ENCODE data around the gene MYT1.

Gene MYT1

DNA sequence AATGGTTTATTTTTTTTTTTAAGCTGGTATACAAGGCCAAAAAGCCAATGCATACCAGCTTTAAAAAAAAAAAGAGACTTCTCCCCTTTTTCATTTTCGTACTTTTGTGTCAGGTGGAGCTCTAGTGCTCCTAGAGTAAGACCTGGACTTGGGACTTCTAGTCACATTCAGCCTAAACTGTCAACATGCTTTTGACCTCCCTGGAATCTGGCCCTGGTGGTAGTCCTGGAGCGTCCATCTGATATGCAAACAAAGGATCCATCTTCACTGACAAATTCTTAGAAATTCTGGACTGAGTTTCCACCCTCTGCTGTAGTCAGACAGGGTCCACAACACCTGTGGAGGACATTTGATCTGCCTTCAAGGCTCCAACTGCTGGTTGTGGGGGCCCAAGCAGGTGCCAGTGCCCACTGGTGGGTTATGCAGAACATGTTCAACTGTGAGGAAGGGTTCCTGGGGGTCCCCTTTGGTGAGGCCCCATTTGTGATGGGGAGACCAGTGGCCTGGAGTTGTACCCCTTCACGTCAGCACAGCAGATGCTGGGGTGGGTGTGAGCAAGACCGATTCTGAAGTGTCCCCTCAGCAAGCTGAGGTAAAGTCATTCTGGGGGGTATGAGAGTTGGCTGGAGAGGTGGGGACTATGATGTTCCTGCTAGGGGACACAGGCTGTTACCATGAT lies 78.7 kb downstream of the MYT1 start:
- H4K91ac ChIP-seq (ENCODE audit: low read depth, low read length, poor library complexity): no peak overlapping the region
- no peak for DNase-seq (ENCODE audit: low spot score)
- H3K4me1 ChIP-seq (ENCODE audit: control insufficient read depth in 2 of 2, insufficient read depth in 1 of 2, low read depth in 1 of 2, low read length in 2 of 2): peaks cover 3 to 10% of the 10 kb centered on the region in 2 donors
- H2AK5ac ChIP-seq (ENCODE audit: low read depth, low read length): no peak overlapping the region
- no peak overlapping the region for H4K8ac ChIP-seq (ENCODE audit: low read depth, low read length)
- H3K9me3 ChIP-seq (replicated peaks in 1 of 2; ENCODE audit: control insufficient read depth in 2 of 2, insufficient read depth in 1 of 2, low read depth in 1 of 2, low read length in 2 of 2): peaks cover 6 to 10% of the 10 kb centered on the region in 2 donors
- H3K23ac ChIP-seq (ENCODE audit: low read depth, low read length, poor library complexity): no peak overlapping the region
- H3K18ac ChIP-seq (ENCODE audit: low read length): no peak overlapping the region
- no peak overlapping the region for H3K4me3 ChIP-seq (ENCODE audit: low read length in 2 of 2)
- H2BK12ac ChIP-seq (ENCODE audit: low read length): no peak overlapping the region
- H3K79me1 ChIP-seq (ENCODE audit: low read depth, low read length): no peaks in the 10 kb centered on the region
- no peak overlapping the region for H3K4me2 ChIP-seq (ENCODE audit: insufficient read depth, low read length, poor library complexity, severe bottlenecking)
- H2BK15ac ChIP-seq (ENCODE audit: low read length): no peak overlapping the region
- H3K27me3 ChIP-seq (ENCODE audit: control insufficient read depth in 3 of 3, insufficient read depth in 3 of 3, low read depth in 1 of 3, low read length in 3 of 3): peaks cover 0 to 24% (median 2%) of the 10 kb centered on the region in 3 experiments
- no peak overlapping the region for H2BK120ac ChIP-seq (ENCODE audit: low read depth, low read length)
- H3K36me3 ChIP-seq (replicated peaks in 1 of 2; ENCODE audit: control insufficient read depth in 2 of 2, insufficient read depth in 2 of 2, low read length in 2 of 2): peaks cover 0 to 2% of the 10 kb centered on the region in 2 donors
- H3K4ac ChIP-seq (ENCODE audit: low read length): no peak overlapping the region
- no peak overlapping the region for H2BK5ac ChIP-seq (ENCODE audit: low read length)
- H2AFZ ChIP-seq (ENCODE audit: low read length): no peak overlapping the region
- H3K14ac ChIP-seq (ENCODE audit: low read length): no peak overlapping the region
- H3K27ac ChIP-seq (replicated peaks; ENCODE audit: low read length): no peak overlapping the region
- no peak overlapping the region for H3K9ac ChIP-seq (ENCODE audit: low read depth, low read length, poor library complexity)
- no CpG with 5 or more reads among the region's 4 CpGs for WGBS, 2 donors (ENCODE audit: extremely low coverage in 2 of 2, insufficient read length in 2 of 2, insufficient replicate concordance in 1 of 2)

DNA sequence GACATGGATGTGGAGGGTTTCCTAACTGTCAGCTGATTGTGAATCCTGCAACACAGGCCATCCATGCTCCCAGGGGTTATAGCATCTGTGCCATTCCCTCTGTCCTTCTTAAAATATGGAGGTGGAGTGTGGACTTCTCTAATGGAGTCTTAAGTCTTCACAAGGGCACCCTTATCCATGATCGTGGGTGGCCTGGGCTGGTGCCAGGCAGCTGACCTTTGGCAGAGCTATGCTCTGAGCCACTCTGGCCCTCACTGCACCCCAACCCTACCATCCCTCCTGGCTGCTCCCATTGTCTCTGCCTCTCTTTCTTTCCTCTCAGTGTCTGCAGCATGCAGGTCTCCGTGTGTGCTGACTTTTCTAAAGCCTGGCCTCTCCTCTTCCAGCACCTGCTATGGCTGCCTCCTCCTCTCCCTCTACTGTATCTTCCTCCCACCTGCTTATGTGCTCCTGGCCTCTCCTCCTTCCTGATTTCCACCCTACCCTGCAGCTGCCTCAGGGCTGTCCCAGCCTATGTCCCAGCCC lies 80.1 kb downstream of the MYT1 start:
- H3K4me2 ChIP-seq (ENCODE audit: insufficient read depth, low read length, poor library complexity, severe bottlenecking): no peak overlapping the region
- WGBS, 2 donors (ENCODE audit: extremely low coverage in 2 of 2, insufficient read length in 2 of 2, insufficient replicate concordance in 1 of 2): no CpG with 5 or more reads among the region's 2 CpGs
- no peak overlapping the region for H2AK5ac ChIP-seq (ENCODE audit: low read depth, low read length)
- no peak overlapping the region for H3K4ac ChIP-seq (ENCODE audit: low read length)
- H4K8ac ChIP-seq (ENCODE audit: low read depth, low read length): no peak overlapping the region
- no peak overlapping the region for H4K91ac ChIP-seq (ENCODE audit: low read depth, low read length, poor library complexity)
- H3K9me3 ChIP-seq (replicated peaks in 1 of 2; ENCODE audit: control insufficient read depth in 2 of 2, insufficient read depth in 1 of 2, low read depth in 1 of 2, low read length in 2 of 2): peaks cover 6 to 10% of the 10 kb centered on the region in 2 donors
- H3K9ac ChIP-seq (ENCODE audit: low read depth, low read length, poor library complexity): no peak overlapping the region
- H2AFZ ChIP-seq (ENCODE audit: low read length): no peak overlapping the region
- no peak overlapping the region for H2BK120ac ChIP-seq (ENCODE audit: low read depth, low read length)
- peaks cover 0 to 2% of the 10 kb centered on the region in 2 donors for H3K36me3 ChIP-seq (replicated peaks in 1 of 2; ENCODE audit: control insufficient read depth in 2 of 2, insufficient read depth in 2 of 2, low read length in 2 of 2)
- peak overlapping the region; percentile 32 for H3K14ac ChIP-seq (ENCODE audit: low read length)
- peaks cover 3 to 10% of the 10 kb centered on the region in 2 donors for H3K4me1 ChIP-seq (ENCODE audit: control insufficient read depth in 2 of 2, insufficient read depth in 1 of 2, low read depth in 1 of 2, low read length in 2 of 2)
- H3K18ac ChIP-seq (ENCODE audit: low read length): no peak overlapping the region
- no peak overlapping the region for H2BK15ac ChIP-seq (ENCODE audit: low read length)
- H3K27ac ChIP-seq (replicated peaks; ENCODE audit: low read length): no peak overlapping the region
- no peak for DNase-seq (ENCODE audit: low spot score)
- no peak overlapping the region for H3K4me3 ChIP-seq (ENCODE audit: low read length in 2 of 2)
- no peak overlapping the region for H3K23ac ChIP-seq (ENCODE audit: low read depth, low read length, poor library complexity)
- no peak overlapping the region for H2BK12ac ChIP-seq (ENCODE audit: low read length)
- H2BK5ac ChIP-seq (ENCODE audit: low read length): no peak overlapping the region
- H3K27me3 ChIP-seq (ENCODE audit: control insufficient read depth in 3 of 3, insufficient read depth in 3 of 3, low read depth in 1 of 3, low read length in 3 of 3): peaks cover 0 to 28% (median 2%) of the 10 kb centered on the region in 3 experiments
- no peaks in the 10 kb centered on the region for H3K79me1 ChIP-seq (ENCODE audit: low read depth, low read length)

- H2AFZ ChIP-seq (ENCODE audit: low read length): no peak overlapping the region
- H3K27ac ChIP-seq (replicated peaks; ENCODE audit: low read length): no peak overlapping the region
- H3K4ac ChIP-seq (ENCODE audit: low read length): no peak overlapping the region
- H3K23ac ChIP-seq (ENCODE audit: low read depth, low read length, poor library complexity): no peak overlapping the region
- H3K9me3 ChIP-seq (replicated peaks in 1 of 2; ENCODE audit: control insufficient read depth in 2 of 2, insufficient read depth in 1 of 2, low read depth in 1 of 2, low read length in 2 of 2): peaks cover 4 to 9% of the 10 kb centered on the region in 2 donors
- H3K36me3 ChIP-seq (replicated peaks in 1 of 2; ENCODE audit: control insufficient read depth in 2 of 2, insufficient read depth in 2 of 2, low read length in 2 of 2): peaks cover 0 to 2% of the 10 kb centered on the region in 2 donors
- H4K91ac ChIP-seq (ENCODE audit: low read depth, low read length, poor library complexity): no peak overlapping the region
- H2BK15ac ChIP-seq (ENCODE audit: low read length): peak overlapping the region; percentile 54
- no peak overlapping the region for H3K9ac ChIP-seq (ENCODE audit: low read depth, low read length, poor library complexity)
- no peak overlapping the region for H3K4me2 ChIP-seq (ENCODE audit: insufficient read depth, low read length, poor library complexity, severe bottlenecking)
- no peaks in the 10 kb centered on the region for H3K79me1 ChIP-seq (ENCODE audit: low read depth, low read length)
- no peak overlapping the region for H4K8ac ChIP-seq (ENCODE audit: low read depth, low read length)
- H2BK12ac ChIP-seq (ENCODE audit: low read length): no peak overlapping the region
- WGBS, 2 donors (ENCODE audit: extremely low coverage in 2 of 2, insufficient read length in 2 of 2, insufficient replicate concordance in 1 of 2): no CpG with 5 or more reads among the region's 8 CpGs
- no peak overlapping the region for H3K18ac ChIP-seq (ENCODE audit: low read length)
- no peak overlapping the region for H2BK5ac ChIP-seq (ENCODE audit: low read length)
- H3K4me3 ChIP-seq (ENCODE audit: low read length in 2 of 2): no peak overlapping the region
- H2AK5ac ChIP-seq (ENCODE audit: low read depth, low read length): peak overlapping the region; percentile 9
- no peak overlapping the region for H2BK120ac ChIP-seq (ENCODE audit: low read depth, low read length)
- peaks cover 0 to 34% (median 2%) of the 10 kb centered on the region in 3 experiments for H3K27me3 ChIP-seq (ENCODE audit: control insufficient read depth in 3 of 3, insufficient read depth in 3 of 3, low read depth in 1 of 3, low read length in 3 of 3)
- peaks cover 3 to 10% of the 10 kb centered on the region in 2 donors for H3K4me1 ChIP-seq (ENCODE audit: control insufficient read depth in 2 of 2, insufficient read depth in 1 of 2, low read depth in 1 of 2, low read length in 2 of 2)
- H3K14ac ChIP-seq (ENCODE audit: low read length): no peak overlapping the region
- no peak for DNase-seq (ENCODE audit: low spot score)
Observed at GRCh38 chr20:64244870-64245603, 80.8 kb downstream of the MYT1 start.
